Measurements from ENCODE around the gene LRIG1.

LRIG1 gene

DNA sequence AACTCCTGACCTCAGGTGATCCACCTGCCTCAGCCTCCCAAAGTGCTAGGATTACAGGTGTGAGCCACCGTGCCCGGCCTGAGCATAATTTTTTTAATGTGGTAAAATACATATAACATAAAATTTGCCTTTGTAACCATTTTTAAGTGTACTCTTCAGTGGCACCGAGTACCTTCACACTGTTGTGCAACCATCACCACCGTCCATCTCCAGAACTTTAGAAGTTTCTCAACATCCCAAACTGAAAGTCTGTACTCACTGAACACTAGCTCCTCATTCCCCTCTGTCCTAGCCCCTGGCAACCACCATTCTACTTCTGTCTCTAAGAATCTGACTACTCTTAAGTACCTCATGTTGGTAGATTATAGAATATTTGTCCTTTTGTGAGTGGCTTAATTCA is 35.2 kb downstream of the LRIG1 start:
- TF ChIP-seq, protein P1, sequence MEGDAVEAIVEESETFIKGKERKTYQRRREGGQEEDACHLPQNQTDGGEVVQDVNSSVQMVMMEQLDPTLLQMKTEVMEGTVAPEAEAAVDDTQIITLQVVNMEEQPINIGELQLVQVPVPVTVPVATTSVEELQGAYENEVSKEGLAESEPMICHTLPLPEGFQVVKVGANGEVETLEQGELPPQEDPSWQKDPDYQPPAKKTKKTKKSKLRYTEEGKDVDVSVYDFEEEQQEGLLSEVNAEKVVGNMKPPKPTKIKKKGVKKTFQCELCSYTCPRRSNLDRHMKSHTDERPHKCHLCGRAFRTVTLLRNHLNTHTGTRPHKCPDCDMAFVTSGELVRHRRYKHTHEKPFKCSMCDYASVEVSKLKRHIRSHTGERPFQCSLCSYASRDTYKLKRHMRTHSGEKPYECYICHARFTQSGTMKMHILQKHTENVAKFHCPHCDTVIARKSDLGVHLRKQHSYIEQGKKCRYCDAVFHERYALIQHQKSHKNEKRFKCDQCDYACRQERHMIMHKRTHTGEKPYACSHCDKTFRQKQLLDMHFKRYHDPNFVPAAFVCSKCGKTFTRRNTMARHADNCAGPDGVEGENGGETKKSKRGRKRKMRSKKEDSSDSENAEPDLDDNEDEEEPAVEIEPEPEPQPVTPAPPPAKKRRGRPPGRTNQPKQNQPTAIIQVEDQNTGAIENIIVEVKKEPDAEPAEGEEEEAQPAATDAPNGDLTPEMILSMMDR (IDR thresholded peaks at IDR 0.05; ENCODE audit: low read length, missing control alignments), result no peak
- DNase-seq (ENCODE audit: low read depth), result no peak

GRCh38 chr3:66465034-66465433 is 35.8 kb downstream of the LRIG1 start:
- TF ChIP-seq, protein P1 (IDR thresholded peaks at IDR 0.05; ENCODE audit: low read length, missing control alignments), result no peak
- no peak overlapping the region for H3K4me3 ChIP-seq (replicated peaks; ENCODE audit: low read depth, low read length)
- no peak for DNase-seq (ENCODE audit: low read depth)

More for the DNA sequence above, 35.2 kb downstream of the LRIG1 start:
- H3K4me3 ChIP-seq (replicated peaks; ENCODE audit: low read depth, low read length), result no peak overlapping the region

- no peak for DNase-seq (ENCODE audit: low read depth)
- TF ChIP-seq, protein P1 (IDR thresholded peaks at IDR 0.05; ENCODE audit: low read length, missing control alignments), result no peak
- H3K4me3 ChIP-seq (replicated peaks; ENCODE audit: low read depth, low read length), result no peak overlapping the region
Observed at GRCh38 chr3:66464512-66464894, 36.3 kb downstream of the LRIG1 start.

DNA sequence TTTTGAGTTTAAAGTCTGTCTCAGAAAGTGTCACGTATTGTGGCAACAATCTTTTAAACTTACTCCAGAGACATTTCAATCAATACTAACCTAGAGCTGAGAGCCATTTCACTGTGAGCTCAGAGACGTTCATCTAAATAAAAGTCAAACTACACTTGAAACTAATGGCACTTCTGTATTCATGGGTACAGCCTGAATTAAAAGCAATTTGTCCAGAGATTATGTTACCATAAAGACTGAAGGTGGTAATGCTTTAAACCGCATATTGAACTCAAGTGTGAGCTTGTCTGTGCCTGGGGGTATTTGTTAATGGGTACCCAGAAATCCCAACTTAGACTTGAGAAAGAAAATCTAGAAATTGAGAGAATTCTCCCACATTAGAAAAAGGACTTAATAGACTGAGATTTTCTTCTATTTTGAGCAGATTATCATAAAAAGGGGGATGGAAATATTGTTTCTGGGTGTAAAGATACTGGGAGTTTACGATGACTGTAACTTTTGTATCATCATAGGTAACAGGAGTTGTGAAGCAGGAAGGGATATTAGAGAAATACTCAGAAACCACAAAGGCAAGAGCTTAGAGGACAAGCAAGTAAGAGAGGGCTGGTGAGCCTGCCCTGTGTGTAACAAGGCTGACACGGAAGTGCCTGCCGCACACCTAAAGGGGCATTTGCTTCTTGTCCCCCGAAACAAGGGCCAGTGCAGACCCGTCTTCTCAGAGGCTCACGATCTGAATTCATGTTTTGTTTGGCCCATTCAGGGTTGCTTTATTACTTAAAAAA is 36.9 kb downstream of the LRIG1 start:
- DNase-seq (ENCODE audit: low read depth), result no peak
- TF ChIP-seq, protein P1 (IDR thresholded peaks at IDR 0.05; ENCODE audit: low read length, missing control alignments), result no peak
- H3K4me3 ChIP-seq (replicated peaks; ENCODE audit: low read depth, low read length), result no peak overlapping the region

- TF ChIP-seq, protein P1 (IDR thresholded peaks at IDR 0.05; ENCODE audit: low read length, missing control alignments), result no peak
- no peak overlapping the region for H3K4me3 ChIP-seq (replicated peaks; ENCODE audit: low read depth, low read length)
- DNase-seq (ENCODE audit: low read depth), result no peak
Observed at GRCh38 chr3:66463054-66463631, 37.7 kb downstream of the LRIG1 start.

DNA sequence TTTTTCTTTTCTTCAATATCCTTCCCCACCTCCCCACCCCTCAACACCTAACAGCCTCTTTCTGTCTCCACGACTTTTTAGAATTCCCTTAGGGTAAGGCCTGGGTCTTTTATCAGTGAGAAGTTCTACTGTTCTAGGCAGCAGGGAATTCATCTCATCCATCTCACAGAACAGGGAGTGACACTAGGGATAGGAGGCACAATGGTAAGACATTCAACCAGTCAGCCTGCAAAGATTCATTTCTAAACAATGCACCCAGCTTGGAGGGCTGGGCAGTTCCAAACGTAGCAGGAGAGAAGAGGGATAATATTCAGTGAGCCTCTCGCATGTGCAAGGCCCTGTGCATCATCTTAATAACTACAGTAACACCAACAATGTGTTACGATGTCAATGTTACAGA is 43.6 kb downstream of the LRIG1 start:
- no peak for DNase-seq (ENCODE audit: low read depth)
- no peak overlapping the region for H3K4me3 ChIP-seq (replicated peaks; ENCODE audit: low read depth, low read length)
- TF ChIP-seq, protein P1 (IDR thresholded peaks at IDR 0.05; ENCODE audit: low read length, missing control alignments), result no peak
